Measurements from ENCODE around the gene TACR1.
A peak's percentile ranks its signal among the peaks of the same experiment; 100 is the strongest.

The TACR1 gene

GRCh38 chr2:75180476-75180875 is 18.8 kb downstream of the TACR1 start:
- Histone ChIP-seq H3K36me3 (ENCODE audit: control insufficient read depth in 2 of 2, insufficient read depth in 1 of 2, low read length in 2 of 2) (no peaks in the 10 kb centered on the region), H3K9me3 (ENCODE audit: control insufficient read depth, insufficient read depth, low read depth, low read length) (no peaks in the 10 kb centered on the region), H3K4me1 (ENCODE audit: control insufficient read depth, insufficient read depth, low read length) (no peaks in the 10 kb centered on the region), H3K4me3 (ENCODE audit: low read depth, low read length) (no peak overlapping the region), H3K27ac (ENCODE audit: extremely low read depth, low read depth, low read length) (no peak overlapping the region)
- ChIA-PET CTCF (interaction anchor here (0.5 to 0.7 kb wide), 2 partner anchors 204 to 284 kb away, joined by 3 read pairs; no protein-coding TSS in a partner anchor), POLR2A (no interaction called here)
- TF ChIP-seq ZNF248 (tag by site-specific recombination; IDR thresholded peaks at IDR 0.05) (no peak), ZNF398 (tag by site-specific recombination; IDR thresholded peaks at IDR 0.05) (no peak), ZNF561 (tag by site-specific recombination; IDR thresholded peaks at IDR 0.05; ENCODE audit: borderline replicate concordance) (no peak), ZNF776 (tag by site-specific recombination; IDR thresholded peaks at IDR 0.05; ENCODE audit: borderline replicate concordance) (no peak), SP7 (tag by site-specific recombination; IDR thresholded peaks at IDR 0.05) (no peak), ZNF366 (tag by site-specific recombination; conservative IDR thresholded peaks at IDR 0.05) (no peak), ZNF140 (tag by site-specific recombination; IDR thresholded peaks at IDR 0.05) (no peak), ZNF132 (tag by site-specific recombination; IDR thresholded peaks at IDR 0.05; ENCODE audit: borderline replicate concordance) (no peak), ZNF155 (tag by site-specific recombination; IDR thresholded peaks at IDR 0.05) (no peak), ZXDB (tag by site-specific recombination; IDR thresholded peaks at IDR 0.05) (no peak), ZNF184 (tag by site-specific recombination; IDR thresholded peaks at IDR 0.05) (no peak), INSM2 (tag by site-specific recombination; IDR thresholded peaks at IDR 0.05) (no peak)
- TF ChIP-seq, protein P1, sequence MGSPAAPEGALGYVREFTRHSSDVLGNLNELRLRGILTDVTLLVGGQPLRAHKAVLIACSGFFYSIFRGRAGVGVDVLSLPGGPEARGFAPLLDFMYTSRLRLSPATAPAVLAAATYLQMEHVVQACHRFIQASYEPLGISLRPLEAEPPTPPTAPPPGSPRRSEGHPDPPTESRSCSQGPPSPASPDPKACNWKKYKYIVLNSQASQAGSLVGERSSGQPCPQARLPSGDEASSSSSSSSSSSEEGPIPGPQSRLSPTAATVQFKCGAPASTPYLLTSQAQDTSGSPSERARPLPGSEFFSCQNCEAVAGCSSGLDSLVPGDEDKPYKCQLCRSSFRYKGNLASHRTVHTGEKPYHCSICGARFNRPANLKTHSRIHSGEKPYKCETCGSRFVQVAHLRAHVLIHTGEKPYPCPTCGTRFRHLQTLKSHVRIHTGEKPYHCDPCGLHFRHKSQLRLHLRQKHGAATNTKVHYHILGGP (tag by site-specific recombination; IDR thresholded peaks at IDR 0.05), result no peak

GRCh38 chr2:75177427-75177826 is 21.9 kb downstream of the TACR1 start:
- TF ChIP-seq TRIM28 (IDR thresholded peaks at IDR 0.05; ENCODE audit: borderline replicate concordance, low read length) (no peak), EGR2 (tag by site-specific recombination; IDR thresholded peaks at IDR 0.05; ENCODE audit: low read depth) (peak; percentile 79)
- Histone ChIP-seq H3K4me1 (ENCODE audit: control insufficient read depth, insufficient read depth, low read length) (no peaks in the 10 kb centered on the region), H3K9me3 (ENCODE audit: control insufficient read depth, insufficient read depth, low read depth, low read length) (no peaks in the 10 kb centered on the region), H3K27ac (ENCODE audit: extremely low read depth, low read depth, low read length) (no peak overlapping the region), H3K36me3 (ENCODE audit: control insufficient read depth in 2 of 2, insufficient read depth in 1 of 2, low read length in 2 of 2) (no peaks in the 10 kb centered on the region), H3K4me3 (ENCODE audit: low read depth, low read length) (no peak overlapping the region)
- POLR2A ChIA-PET, result no interaction called here
- CTCF ChIA-PET, result interaction anchor here (0.6 kb wide), 1 partner anchor 436 kb away, joined by 4 read pairs; no protein-coding TSS in a partner anchor

DNA sequence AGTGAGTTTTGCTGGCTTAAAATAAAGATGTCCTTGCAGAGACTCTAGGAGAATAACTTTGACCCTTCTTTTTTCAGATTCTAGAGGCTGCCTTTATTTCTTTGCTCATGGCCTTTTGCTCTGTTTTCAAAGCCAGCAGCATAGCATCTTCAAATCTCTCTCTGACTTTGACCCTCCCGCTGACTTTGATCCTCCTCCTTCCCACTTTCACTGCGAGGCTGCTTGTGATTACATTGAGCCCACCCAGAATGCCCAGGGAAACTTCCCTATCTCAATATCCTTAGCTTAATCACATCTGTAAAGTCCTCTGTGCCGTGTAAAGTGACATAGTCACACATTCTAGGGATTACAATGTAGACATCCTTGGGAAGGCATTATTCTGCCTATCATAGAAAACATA is 23.9 kb downstream of the TACR1 start:
- CTCF ChIA-PET, result no interaction called here
- no peak for TF ChIP-seq FEZF1 (tag by site-specific recombination; IDR thresholded peaks at IDR 0.05)
- TF ChIP-seq ZBTB7A (tag by site-specific recombination; IDR thresholded peaks at IDR 0.05; ENCODE audit: low read depth), result no peak
- no peak for TF ChIP-seq ZNF707 (tag by site-specific recombination; IDR thresholded peaks at IDR 0.05)
- no peak for TF ChIP-seq ZBTB21 (tag by site-specific recombination; IDR thresholded peaks at IDR 0.05)
- TF ChIP-seq REPIN1 (tag by site-specific recombination; IDR thresholded peaks at IDR 0.05; ENCODE audit: low read depth), result no peak
- no peak for TF ChIP-seq ZNF639 (tag by site-specific recombination; IDR thresholded peaks at IDR 0.05)
- TF ChIP-seq ZNF138 (tag by site-specific recombination; IDR thresholded peaks at IDR 0.05; ENCODE audit: borderline replicate concordance), result no peak
- no peak for TF ChIP-seq ZNF48 (tag by site-specific recombination; IDR thresholded peaks at IDR 0.05)

More for the DNA sequence above, 23.9 kb downstream of the TACR1 start:
- no peaks in the 10 kb centered on the region for H3K36me3 ChIP-seq (ENCODE audit: control insufficient read depth in 2 of 2, insufficient read depth in 1 of 2, low read length in 2 of 2)
- H3K4me3 ChIP-seq (ENCODE audit: low read depth, low read length), result no peak overlapping the region
- H3K9me3 ChIP-seq (ENCODE audit: control insufficient read depth, insufficient read depth, low read depth, low read length), result no peaks in the 10 kb centered on the region
- H3K4me1 ChIP-seq (ENCODE audit: control insufficient read depth, insufficient read depth, low read length), result no peaks in the 10 kb centered on the region
- POLR2A ChIA-PET, result no interaction called here
- no peak overlapping the region for H3K27ac ChIP-seq (ENCODE audit: extremely low read depth, low read depth, low read length)

All from HEK293 (cell line).